HG03457 (cell line): ENCODE measurements around the gene IGFALS.
"Not testable (repeated sequence)": the region's sequence is repeated elsewhere in the genome, so short reads cannot be mapped to it uniquely, and the experiment has no call there.

Source experiments
- ATAC-seq: cut with Tn5 transposase; IDR thresholded peaks from one replicate; pipeline ENCODE4 v1.9.1; 2021; ENCODE audit warnings: moderate number of reproducible peaks; ENCODE audit not compliant: unreplicated experiment

Gene IGFALS

DNA sequence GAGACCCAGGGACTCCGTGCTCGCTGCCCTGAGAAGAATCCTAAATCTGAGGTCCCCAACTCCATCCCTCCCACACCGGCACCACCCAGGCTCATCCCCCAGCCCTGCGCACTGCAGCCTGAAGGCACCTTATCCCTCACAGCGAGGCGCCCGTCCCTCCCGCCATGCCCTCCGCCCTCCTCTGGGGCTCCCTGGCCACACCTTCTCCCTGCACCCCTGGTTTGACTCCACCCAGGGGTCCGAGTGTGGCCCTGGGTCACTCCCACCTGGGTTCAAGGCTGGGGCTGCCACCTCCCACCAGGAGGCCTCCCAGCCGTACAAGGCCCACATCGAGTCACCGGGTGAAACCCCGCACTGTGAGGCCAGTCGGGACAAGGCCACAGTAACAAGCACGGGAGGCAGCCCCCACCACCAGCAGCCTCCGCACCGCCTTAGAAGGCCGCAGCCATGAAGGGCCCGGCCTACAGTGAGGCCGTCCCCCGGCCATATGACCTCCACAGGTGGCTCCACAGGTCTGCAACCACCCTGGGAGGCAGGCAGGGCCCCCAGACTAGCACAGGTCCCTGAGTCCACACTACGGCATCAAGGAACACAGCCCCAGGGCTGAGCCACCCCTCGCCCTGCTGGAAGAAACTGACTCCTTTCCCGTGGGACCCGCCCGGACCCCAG is 24.8 kb upstream of the IGFALS start:
- no peak for ATAC-seq

DNA sequence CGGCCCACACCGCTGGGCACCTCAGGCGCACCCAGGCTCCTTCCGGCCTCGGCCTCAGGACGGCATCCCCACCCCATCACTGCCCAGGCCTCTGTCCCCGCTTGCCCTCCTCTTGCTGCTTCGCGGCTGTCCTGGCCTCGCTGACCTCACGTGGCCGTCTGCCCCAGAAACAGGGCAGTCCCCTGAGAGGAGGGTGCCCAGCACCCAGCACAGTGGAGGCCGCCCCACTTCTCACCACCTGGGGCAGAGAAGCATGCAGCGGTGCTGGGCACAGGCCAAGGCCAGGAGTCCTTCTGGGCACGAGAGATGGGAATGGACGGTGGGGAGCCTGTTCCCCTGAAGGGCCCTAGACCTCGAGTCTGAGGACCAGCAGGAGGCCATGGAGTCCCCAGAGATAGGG is 24.2 kb upstream of the IGFALS start:
- ATAC-seq, result no peak

DNA sequence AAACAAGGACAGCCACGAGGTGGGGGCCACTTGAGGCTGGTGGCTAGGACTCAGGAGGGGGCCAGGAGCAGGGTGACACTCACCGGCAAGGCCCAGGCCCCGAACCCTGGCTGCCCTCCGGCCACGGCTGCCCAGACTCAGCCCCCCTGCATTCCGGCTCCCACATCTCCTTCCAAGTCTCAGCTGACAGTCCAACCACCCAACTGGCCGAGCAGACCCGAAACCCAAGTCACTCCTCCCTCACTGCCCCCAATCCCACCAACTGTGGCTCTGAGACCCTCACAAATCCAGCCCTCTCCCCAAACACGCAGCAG is 23.7 kb upstream of the IGFALS start:
- no peak for ATAC-seq

DNA sequence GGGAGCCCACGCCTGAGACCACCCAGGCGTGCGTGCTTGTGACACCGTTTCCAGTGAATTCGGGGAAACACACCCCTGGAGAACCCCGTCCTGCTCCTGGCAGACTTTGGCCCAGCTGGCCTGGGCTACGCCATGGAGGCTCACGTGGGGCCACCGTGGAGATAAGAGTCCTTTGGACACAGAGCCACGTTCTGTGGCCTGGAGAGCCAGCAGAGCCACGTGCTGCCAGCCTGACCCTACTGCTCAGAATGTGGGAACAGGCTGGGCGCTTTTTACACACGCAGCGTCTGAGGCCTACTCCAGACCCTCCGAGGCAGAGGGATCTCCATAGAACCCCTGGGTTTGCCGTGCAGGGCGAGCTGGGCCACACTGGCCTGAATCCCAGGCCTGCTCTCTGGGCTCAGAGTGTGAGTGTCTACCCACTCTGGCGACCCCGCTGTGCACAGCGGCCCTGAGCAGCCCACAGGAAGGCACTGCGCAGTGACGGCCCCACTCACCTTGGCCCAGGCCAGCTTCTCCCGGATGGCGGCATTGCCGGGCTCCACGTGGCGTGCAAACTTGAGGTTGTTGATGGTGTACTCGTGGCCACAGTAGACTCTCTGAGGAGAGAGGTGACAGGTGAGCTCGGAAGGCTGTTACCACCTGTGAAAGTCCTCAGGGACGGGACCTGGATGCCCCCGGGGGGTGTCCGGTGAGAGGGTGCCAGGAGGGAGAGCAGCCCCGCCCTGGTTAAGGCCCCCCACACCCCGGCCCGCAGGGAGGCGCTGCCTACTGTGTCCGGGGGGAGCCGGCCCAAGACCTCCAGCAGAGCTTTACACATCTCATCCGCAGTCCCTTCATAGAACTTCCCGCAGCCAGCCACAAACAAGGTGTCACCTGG is 23.1 kb upstream of the IGFALS start:
- no peak for ATAC-seq

DNA sequence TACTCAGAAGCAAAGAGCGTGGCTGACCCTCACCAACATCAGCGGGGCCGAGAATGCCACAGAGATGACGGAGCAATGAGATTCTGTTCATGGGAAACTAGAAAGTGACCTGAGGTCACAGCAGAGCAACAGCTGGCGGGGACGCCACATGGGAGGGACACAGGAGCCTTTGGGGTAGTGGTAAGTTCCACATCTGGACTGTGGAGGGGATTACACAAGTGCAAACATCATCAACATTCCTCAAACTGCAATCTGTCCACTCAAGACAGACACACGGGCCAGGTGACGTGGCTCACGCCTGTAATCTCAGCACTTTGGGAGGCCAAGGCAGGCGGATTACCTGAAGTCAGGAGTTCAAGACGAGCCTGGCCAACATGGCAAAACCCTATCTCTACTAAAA is 22.0 kb upstream of the IGFALS start:
- ATAC-seq, result no peak

DNA sequence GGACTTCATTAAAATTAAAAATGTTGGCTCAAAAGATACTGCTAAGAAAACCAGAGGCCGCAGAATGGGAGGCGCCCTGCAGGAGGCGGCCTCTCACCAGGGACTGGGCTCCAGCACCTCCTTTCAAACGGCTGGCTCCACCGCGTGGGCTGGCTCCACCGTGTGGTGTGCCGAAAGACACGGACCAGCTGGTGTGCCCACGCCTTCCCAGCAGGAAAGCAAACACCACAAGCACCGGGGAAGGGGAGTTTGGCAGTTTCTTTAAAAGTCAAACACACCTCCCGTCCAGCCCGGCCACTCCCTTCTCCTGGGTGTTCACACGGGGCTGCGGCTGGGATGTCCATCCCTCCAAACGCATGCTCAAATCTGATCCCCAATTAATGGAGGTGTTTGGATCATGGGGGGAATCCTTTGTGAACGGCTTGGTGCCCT is 19.2 kb upstream of the IGFALS start:
- ATAC-seq, result no peak

DNA sequence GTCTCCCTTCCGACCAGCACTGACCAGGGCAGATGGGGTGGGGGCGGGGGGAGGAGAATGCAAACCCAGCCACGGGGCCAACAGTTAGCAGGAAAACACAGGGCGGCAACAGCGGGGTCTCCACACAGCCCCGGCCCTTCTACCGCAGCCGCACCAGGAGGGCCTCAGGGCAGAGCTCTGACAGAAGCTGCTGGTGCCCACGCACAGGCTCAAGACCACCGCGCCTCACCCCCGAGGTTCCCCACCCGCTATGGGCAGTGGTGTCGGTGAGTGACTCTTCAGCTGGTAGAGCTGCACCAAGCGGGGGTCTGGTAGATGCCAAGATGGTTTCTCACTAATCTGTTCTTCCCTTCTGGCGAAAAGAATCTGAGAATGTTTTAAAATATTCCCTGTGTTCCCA is 17.0 kb upstream of the IGFALS start:
- ATAC-seq, result no peak

DNA sequence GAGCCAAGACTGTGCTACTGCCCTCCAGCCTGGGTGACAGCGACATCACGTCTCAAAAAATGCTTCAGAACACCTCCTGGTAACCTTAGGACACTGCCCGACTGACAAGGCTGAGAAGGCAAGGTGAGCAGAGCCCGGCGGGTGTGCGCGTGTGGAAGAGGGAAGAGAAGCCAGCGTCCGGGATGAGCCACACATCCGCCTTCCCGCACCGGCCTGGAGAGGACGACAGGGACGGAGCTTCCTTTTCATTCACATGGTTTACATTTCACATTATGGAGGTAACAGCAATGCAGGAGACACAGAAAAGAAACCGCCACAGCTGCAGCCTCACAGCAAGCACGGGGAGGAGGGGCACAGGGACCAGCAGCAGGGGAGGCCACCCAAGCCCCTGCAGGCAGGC is 16.6 kb upstream of the IGFALS start:
- ATAC-seq, result no peak

DNA sequence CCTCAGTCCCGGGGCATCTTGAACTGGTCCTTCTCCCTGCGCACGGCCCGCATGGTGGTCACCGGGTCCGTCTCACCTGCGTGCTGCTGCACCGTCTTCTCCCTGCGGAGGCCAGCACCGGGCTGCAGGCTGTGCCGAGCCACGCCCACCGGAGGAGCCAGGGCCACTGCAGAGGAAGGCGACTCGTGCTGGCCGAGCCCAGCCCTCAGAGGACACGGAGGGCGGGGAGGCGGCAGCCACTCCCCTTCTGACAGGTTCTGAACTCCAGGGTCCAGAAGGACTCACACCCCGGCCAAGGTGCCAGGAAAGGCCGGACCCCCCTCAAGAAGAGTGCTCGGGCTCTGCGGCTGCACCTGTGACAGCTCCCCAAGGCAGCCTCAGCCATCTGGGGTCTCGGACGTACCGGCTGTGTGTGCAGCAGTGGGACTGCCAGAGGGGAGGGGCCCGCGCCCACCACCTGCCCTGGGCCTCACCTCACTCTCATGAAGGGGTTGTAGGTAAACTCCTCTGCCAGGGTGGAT is 15.8 kb upstream of the IGFALS start:
- ATAC-seq, result no peak

DNA sequence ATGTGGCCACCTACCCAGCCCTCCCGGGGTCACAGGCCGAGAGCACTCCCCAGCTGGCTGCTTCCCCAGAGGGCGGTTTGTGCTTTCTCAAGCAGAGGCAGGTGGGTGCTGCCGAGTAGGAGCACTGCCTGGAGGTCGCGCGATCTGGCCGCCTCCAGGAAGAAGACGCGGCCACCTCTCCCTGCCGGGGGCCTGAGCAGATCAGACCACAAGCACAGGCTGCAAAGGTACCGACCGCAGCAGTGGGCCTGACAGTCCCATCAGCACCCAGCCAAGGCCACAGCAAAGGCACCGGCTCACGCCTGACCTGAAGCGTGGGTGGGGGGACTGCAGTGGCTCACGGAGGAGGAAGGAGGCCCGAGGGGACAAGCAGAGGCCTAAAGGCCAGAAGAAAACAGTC is 15.2 kb upstream of the IGFALS start:
- ATAC-seq, result no peak

DNA sequence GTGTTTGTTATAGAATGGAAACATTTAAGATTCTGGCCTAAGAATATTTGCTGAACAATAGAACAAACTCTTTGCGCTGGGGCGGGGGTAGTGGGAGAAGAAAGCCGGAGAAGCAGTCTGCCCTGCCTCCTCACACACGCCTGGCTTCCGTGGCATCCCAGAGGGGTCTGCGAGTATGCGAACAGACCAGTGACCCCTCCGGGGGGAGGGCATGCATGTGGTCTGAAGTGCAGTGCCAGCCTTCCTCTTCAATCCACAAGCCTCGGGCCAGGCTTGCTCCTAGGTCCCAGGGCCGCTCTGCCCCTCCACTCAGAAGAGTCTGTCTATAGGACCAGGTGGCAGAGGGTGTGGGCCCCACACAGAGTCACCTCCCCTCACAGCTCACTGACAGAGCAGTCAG is 14.1 kb upstream of the IGFALS start:
- no peak for ATAC-seq

DNA sequence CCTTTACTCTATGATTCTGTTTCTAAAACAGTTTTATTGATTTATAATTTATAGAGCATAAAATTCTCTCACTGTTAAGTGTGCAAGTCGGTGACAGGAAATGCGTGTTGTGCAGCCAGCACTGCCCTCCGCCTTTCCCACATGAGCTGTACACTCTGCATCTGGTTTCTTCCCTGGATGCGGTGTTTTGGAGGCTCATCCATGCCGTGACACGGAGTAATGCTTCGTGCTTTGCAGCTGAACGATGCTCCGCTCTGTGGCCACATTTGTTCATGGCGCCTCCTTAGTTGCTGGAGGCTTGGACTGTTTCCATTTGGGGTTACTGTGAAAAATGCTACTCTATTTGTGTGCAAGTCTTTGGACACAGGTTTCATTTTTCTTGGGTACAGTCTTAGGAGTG is 7.2 kb upstream of the IGFALS start:
- no peak for ATAC-seq

DNA sequence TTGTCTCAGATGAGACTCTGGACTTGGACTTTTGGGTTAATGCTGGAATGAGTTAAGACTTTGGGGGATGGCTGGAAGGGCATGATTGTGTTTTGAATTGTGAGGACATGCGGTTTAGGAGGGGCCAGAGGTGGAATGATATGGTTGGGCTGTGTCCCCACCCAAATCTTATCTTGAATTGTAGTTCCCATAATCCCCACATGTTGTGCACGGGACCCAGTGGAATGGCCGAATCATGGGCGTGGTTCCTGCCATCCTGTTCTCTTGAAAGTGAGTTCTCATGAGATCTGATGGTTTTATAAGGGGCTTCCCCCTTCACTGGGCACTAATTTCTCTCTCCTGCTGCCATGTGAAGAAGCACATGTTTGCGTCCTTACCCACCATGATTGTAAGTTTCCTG is 5.8 kb upstream of the IGFALS start:
- ATAC-seq, result not testable (repeated sequence)

DNA sequence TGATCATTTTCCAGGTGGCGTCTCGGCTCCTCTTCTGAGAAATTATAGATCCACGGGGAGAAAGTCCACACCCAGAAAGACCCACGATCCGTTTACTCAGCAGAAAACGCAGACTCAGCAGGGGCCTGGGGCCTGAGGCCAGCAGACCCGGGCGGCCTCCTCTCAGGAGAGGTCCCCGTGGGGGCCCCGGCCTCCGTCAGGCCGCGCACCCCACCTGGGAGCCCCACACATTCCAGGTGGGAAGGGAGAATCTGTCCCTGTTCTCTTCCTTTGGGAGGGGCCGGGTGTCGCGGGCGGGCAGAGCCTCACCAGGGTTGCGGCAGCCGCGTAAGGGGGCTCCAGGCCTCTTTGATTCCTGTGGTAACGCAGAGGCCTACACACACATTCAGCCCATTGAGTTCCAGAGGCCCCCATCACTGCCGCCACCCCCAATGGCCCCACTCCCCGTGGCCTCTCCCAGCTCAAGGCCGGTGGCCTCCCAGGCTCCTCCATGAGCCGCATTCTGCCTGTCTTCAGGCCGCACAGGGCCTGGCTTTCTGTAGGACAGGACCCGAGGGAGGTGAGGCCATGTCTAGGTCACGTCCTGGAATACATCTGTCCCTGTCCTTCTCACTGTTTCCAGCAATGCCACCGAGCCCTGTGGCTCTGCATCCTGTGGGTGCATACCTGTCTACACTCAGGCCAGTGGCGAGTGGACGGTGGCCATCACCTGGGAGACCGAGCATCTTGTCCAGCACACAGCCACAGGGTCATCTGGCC is 1.6 kb upstream of the IGFALS start:
- ATAC-seq, result no peak

DNA sequence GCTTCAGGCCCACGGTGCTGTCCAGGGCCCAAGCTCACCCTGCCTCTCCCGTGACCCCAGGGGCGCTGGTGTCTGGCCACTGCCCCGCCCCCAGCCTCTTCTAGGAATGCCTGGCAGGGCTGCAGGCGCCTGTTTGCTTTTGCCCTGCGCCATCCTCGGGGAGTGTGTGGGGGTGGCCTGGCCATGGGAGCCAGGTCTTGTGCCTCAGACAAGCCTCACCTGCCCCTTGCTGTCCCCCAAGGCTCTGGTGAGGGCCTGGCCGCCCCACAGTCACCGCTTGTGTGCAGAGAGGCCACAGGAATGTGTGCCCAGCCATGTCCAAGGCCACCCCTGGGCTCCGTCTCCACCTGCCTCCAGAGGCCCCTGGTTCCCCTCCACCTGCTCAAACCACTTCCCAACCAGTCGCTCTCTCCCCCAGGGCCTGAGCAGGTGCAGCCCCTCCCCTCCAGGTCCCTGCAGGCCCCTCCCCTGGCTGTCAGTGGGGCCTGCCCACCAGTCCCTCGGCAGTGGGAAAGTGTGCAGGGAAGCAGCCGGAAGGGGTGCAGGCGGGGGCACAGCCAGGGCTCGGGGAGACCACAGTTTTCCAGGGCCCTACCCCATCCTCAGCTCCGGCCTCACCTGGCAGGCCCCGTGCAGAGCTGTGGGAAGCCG is 841 bp upstream of the IGFALS start:
- ATAC-seq, result no peak

DNA sequence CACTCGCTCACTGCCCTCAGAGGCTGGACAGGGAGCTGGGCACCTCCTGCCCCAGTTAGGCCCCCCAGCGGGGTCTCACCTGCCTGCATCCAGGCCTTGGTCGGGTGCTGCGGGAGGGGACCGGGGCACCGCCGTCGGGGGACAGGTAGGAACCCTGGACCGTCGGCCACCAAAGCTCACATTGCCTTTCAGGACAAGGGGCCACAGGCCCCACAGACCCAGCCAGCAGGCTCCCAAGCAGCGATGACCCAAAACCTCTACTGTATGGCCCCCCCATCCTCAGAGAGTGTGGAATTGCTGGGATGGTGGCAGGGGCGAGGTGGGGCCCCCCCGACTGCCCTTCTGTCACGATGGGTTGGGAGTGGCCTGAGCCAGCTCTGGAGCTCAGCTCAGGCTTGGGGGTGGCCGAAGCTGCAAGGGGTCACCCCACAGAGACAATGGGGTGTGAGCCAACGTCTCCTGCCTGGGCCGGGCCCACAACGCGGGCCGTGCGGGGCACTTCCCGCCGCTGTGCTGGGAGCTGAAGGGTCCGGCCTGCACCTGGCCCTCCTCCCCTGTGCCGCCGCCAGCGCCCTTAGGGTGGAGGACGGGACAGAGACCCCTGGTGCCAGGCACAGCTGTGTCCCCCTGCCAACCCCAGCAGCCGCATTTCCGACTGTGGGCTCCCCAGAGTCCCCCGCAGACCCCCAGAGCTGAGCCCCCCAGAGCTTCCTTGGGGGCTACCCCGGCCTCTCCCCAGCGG is 498 bp downstream of the IGFALS start:
- ATAC-seq, result no peak

DNA sequence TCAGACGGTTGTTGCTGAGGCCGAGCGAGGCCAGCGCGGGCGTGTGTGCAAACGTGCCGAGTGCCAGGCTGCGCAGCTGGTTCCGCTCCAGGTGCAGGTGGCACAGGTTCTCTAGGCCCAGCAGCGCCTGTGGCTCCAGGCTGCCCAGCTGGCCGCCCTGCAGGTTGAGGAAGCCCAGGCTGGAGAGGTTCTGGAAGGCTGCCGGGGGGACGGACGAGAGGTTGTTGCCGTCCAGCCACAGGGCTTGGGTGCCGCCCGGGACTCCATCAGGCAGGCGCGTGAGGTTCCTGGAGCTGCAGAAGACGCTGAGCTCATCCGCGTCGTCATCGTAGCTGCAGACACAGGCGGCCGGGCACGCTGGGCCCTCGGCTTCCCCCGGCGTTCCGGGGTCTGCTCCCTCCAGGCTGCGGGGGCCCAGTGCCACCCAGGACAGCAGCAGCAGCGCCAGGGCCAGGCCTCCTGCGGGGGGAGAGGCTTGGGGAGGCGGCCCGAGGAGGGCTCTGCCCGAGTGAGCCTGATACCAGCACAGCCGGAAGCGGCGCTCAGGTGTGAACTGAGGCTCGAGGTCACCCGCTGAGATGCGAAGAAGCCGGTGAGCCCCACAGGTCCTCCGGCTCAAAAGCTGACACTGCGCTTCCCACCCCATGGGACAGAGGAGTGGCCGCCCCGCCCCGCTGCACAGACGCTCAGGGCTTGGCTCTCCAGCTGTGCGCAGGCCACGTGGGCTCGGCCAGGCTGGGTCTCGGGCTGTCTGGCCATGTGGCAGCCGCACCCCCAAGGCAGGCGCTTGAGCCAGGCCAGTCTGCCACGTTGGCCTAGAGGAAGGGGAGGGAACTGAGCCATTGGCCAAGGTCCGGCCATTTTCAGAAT is 1.3 kb downstream of the IGFALS start:
- ATAC-seq, result no peak

DNA sequence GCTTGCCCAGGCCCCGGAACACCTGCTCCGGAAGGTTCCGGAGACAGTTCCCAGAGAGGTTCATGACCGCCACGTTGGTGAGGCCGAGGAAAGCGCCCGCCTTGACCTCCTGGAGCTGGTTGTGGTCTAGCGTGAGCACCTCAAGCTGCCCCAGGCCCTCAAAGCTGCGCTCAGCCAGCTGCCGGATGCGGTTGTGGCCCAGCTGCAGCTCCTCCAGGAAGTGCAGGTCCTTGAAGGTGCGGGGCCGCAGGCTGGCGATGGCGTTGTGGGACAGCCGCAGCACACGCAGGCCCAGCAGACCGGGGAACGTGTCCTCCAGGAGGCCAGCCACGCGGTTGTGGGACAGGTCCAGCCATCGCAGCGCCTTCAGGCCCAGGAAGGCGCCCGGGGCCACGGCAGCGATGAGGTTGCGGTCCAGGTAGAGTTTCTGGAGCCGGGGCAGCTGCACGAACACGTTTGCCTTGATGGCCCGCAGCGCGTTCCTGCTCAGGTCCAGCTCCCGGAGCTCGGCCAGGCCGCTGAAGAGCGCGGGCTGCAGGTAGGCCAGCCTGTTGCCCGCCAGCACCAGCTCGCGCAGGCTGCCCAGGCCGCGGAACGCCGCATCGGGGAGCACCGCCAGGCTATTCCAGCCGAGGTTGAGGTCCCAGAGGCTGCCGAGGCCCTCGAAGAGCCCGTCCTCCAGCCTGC is 2.1 kb downstream of the IGFALS start:
- ATAC-seq, result no peak
